ENCODE data around the gene CNTN4. TPM values are rescaled to one million over a fixed set of nuclear protein-coding genes. Genes with fewer than 3 reads are reported as not detected.

Gene CNTN4
- total and polyA plus RNA-seq, 2 donors (not counting 3 experiments of a cell fraction or from before 2014, with no cell fraction given), result not detected

GRCh38 chr3:2311022-2311421 is 212.4 kb downstream of the CNTN4 start:
- H3K9ac ChIP-seq (replicated peaks; ENCODE audit: extremely low read depth, insufficient read depth, low read length), result no peak overlapping the region
- peaks cover 3% of the 10 kb centered on the region for H3K9me3 ChIP-seq (replicated peaks; ENCODE audit: control insufficient read depth, insufficient read depth, low read length)
- no peak for TF ChIP-seq POLR2A (IDR thresholded peaks at IDR 0.05; ENCODE audit: low read depth, low read length)
- no TSS peak for BruUV-seq (replicated peaks)
- no peaks in the 10 kb centered on the region for H3K27me3 ChIP-seq (ENCODE audit: control insufficient read depth in 2 of 2, insufficient read depth in 2 of 2, low read length in 2 of 2)
- no peak for FAIRE-seq
- intact Hi-C loops (cut with micrococcal nuclease), result no loop called here
- H3K36me3 ChIP-seq (ENCODE audit: control insufficient read depth in 2 of 2, extremely low read depth in 1 of 2, insufficient read depth in 2 of 2, low read length in 2 of 2), result no peaks in the 10 kb centered on the region
- no peaks in the 10 kb centered on the region for H3K79me2 ChIP-seq (ENCODE audit: control insufficient read depth, insufficient read depth, low read length)
- CTCF ChIA-PET, result no interaction called here
- H3K4me3 ChIP-seq (replicated peaks in 1 of 3; ENCODE audit: insufficient read depth in 1 of 3, low read depth in 1 of 3, low read length in 3 of 3), result no peak overlapping the region
- DNase-seq (ENCODE audit: low read depth, low spot score), result no peak
- POLR2A ChIA-PET, result no interaction called here
- H4K20me1 ChIP-seq (replicated peaks; ENCODE audit: control insufficient read depth, extremely low read depth, insufficient read depth, low read length), result no peaks in the 10 kb centered on the region
- H2AFZ ChIP-seq (ENCODE audit: low read depth, low read length), result no peak overlapping the region
- H3K4me1 ChIP-seq (ENCODE audit: control insufficient read depth, extremely low read depth, insufficient read depth, low read length), result no peaks in the 10 kb centered on the region
- H3K27ac ChIP-seq (ENCODE audit: insufficient read depth, low read depth, low read length), result no peak overlapping the region
- dilution Hi-C loops (cut with MboI; ENCODE audit: extremely low pct_ligation_motif_present, low sequenced_read_pairs), result no loop called here
- no peak overlapping the region for H3K4me2 ChIP-seq (ENCODE audit: insufficient read depth, low read length)
- no peaks in the 10 kb centered on the region for H3K9me1 ChIP-seq (replicated peaks; ENCODE audit: control insufficient read depth, extremely low read depth, insufficient read depth, low read length)

- no TSS peak for BruUV-seq (replicated peaks)
- DNase-seq (ENCODE audit: low read depth, low spot score) (no peak), FAIRE-seq (no peak)
- Histone ChIP-seq H3K4me2 (ENCODE audit: insufficient read depth, low read length) (no peak overlapping the region), H4K20me1 (replicated peaks; ENCODE audit: control insufficient read depth, extremely low read depth, insufficient read depth, low read length) (no peaks in the 10 kb centered on the region), H3K27me3 (ENCODE audit: control insufficient read depth in 2 of 2, insufficient read depth in 2 of 2, low read length in 2 of 2) (no peaks in the 10 kb centered on the region), H3K36me3 (ENCODE audit: control insufficient read depth in 2 of 2, extremely low read depth in 1 of 2, insufficient read depth in 2 of 2, low read length in 2 of 2) (no peaks in the 10 kb centered on the region), H3K4me3 (replicated peaks in 1 of 3; ENCODE audit: insufficient read depth in 1 of 3, low read depth in 1 of 3, low read length in 3 of 3) (no peak overlapping the region), H3K4me1 (ENCODE audit: control insufficient read depth, extremely low read depth, insufficient read depth, low read length) (no peaks in the 10 kb centered on the region), H3K27ac (ENCODE audit: insufficient read depth, low read depth, low read length) (no peak overlapping the region), H3K79me2 (ENCODE audit: control insufficient read depth, insufficient read depth, low read length) (no peaks in the 10 kb centered on the region), H2AFZ (ENCODE audit: low read depth, low read length) (no peak overlapping the region), H3K9me3 (replicated peaks; ENCODE audit: control insufficient read depth, insufficient read depth, low read length) (peaks cover 3% of the 10 kb centered on the region), H3K9me1 (replicated peaks; ENCODE audit: control insufficient read depth, extremely low read depth, insufficient read depth, low read length) (no peaks in the 10 kb centered on the region), H3K9ac (replicated peaks; ENCODE audit: extremely low read depth, insufficient read depth, low read length) (no peak overlapping the region)
- TF ChIP-seq POLR2A (IDR thresholded peaks at IDR 0.05; ENCODE audit: low read depth, low read length) (no peak), MYC (IDR thresholded peaks at IDR 0.05; ENCODE audit: low read depth, low read length) (no peak), FOS (IDR thresholded peaks at IDR 0.05; ENCODE audit: borderline replicate concordance, insufficient read depth, low read length) (no peak), GATA2 (IDR thresholded peaks at IDR 0.05; ENCODE audit: insufficient read depth, insufficient read length, low read depth, low read length) (no peak), JUN (IDR thresholded peaks at IDR 0.05; ENCODE audit: borderline replicate concordance, insufficient read depth, insufficient read length, low read depth) (no peak), CTCF (IDR thresholded peaks at IDR 0.05; ENCODE audit: extremely low read depth in 1 of 2, insufficient read depth in 1 of 2, low read depth in 1 of 2, low read length in 2 of 2) (no peak), EZH2 (IDR thresholded peaks at IDR 0.05; ENCODE audit: borderline replicate concordance, low read depth, low read length, severe bottlenecking) (no peak), MAX (IDR thresholded peaks at IDR 0.05; ENCODE audit: insufficient read depth, insufficient read length) (no peak), POLR2AphosphoS5 (IDR thresholded peaks at IDR 0.05; ENCODE audit: insufficient read depth, low read depth, low read length) (no peak)
- ChIA-PET CTCF (no interaction called here), POLR2A (no interaction called here)
- intact Hi-C loops (cut with micrococcal nuclease) (no loop called here), dilution Hi-C loops (cut with MboI; ENCODE audit: extremely low pct_ligation_motif_present, low sequenced_read_pairs) (no loop called here)
These were observed 218.9 kb downstream of the CNTN4 start for GRCh38 chr3:2317521-2317920.

Data from endothelial cell of umbilical vein (primary cell).